Osteoblast (primary cell): ENCODE measurements around the gene HOTAIR. TPM values are rescaled to one million over a fixed set of nuclear protein-coding genes. Genes with fewer than 3 reads are reported as not detected.

Experiments
- DNase-seq: peaks from one replicate; pipeline ENCODE4 v3.0.0; 2011; ENCODE audit warnings: low spot score, mixed read lengths; ENCODE audit not compliant: insufficient read length; ENCODE audit errors: missing footprints
- H2AFZ ChIP-seq: 2 replicates; pipeline ENCODE4 v1.6.0; 2011; ENCODE audit warnings: mild to moderate bottlenecking, low read length
- H3K27ac ChIP-seq: 2 replicates; pipeline ENCODE4 v1.5.1; 2011; ENCODE audit warnings: mild to moderate bottlenecking, low read depth, low read length, moderate library complexity
- H3K27me3 ChIP-seq: 2 replicates; pipeline ENCODE4 v1.6.0; 2012; ENCODE audit warnings: mild to moderate bottlenecking, control low read depth, inconsistent platforms, low read length, moderate library complexity; ENCODE audit not compliant: insufficient read depth
- H3K36me3 ChIP-seq: 2 replicates; pipeline ENCODE4 v1.5.1; 2011; ENCODE audit warnings: mild to moderate bottlenecking, low read length, control low read depth, moderate library complexity; ENCODE audit not compliant: insufficient read depth
- H3K4me1 ChIP-seq: 2 replicates; pipeline ENCODE4 v1.5.1; 2011; ENCODE audit warnings: mild to moderate bottlenecking, low read length, control low read depth, moderate library complexity; ENCODE audit not compliant: insufficient read depth
- H3K4me2 ChIP-seq: 2 replicates; pipeline ENCODE4 v1.6.0; 2011; ENCODE audit warnings: mild to moderate bottlenecking, low read length; ENCODE audit not compliant: insufficient read depth
- H3K4me3 ChIP-seq: fragments of 200-600 bp; sonication (generic); 3 replicates; pipeline ENCODE4 v1.5.1; 2012; ENCODE audit warnings: mild to moderate bottlenecking, low read length, inconsistent platforms; ENCODE audit not compliant: insufficient read depth
- H3K79me2 ChIP-seq: 2 replicates; pipeline ENCODE4 v1.6.0; 2012; ENCODE audit warnings: mild to moderate bottlenecking, low read length, control low read depth, inconsistent platforms; ENCODE audit not compliant: insufficient read depth
- H3K9me3 ChIP-seq: 2 replicates; pipeline ENCODE4 v1.5.1; 2011; ENCODE audit warnings: low read depth, low read length, control low read depth
- H4K20me1 ChIP-seq: 2 replicates; pipeline ENCODE4 v1.6.0; 2012; ENCODE audit warnings: mild to moderate bottlenecking, low read length, control low read depth; ENCODE audit not compliant: insufficient read depth
- total RNA-seq: library from RNA; depleted of rRNA; stranded (reverse); fragments of >200 nt; gene quantifications from 2 replicates; pipeline ENCODE4 v1.2.3, GENCODE V29; 2012
- TF ChIP-seq, protein P1 (sequence below): IDR thresholded peaks from 2 replicates; pipeline ENCODE4 v1.5.1; 2011; ENCODE audit warnings: mild to moderate bottlenecking, low read depth, low read length, moderate library complexity; ENCODE audit errors: extremely low read depth

The HOTAIR gene
- total RNA-seq, 1 donor, result 0.72 TPM

DNA sequence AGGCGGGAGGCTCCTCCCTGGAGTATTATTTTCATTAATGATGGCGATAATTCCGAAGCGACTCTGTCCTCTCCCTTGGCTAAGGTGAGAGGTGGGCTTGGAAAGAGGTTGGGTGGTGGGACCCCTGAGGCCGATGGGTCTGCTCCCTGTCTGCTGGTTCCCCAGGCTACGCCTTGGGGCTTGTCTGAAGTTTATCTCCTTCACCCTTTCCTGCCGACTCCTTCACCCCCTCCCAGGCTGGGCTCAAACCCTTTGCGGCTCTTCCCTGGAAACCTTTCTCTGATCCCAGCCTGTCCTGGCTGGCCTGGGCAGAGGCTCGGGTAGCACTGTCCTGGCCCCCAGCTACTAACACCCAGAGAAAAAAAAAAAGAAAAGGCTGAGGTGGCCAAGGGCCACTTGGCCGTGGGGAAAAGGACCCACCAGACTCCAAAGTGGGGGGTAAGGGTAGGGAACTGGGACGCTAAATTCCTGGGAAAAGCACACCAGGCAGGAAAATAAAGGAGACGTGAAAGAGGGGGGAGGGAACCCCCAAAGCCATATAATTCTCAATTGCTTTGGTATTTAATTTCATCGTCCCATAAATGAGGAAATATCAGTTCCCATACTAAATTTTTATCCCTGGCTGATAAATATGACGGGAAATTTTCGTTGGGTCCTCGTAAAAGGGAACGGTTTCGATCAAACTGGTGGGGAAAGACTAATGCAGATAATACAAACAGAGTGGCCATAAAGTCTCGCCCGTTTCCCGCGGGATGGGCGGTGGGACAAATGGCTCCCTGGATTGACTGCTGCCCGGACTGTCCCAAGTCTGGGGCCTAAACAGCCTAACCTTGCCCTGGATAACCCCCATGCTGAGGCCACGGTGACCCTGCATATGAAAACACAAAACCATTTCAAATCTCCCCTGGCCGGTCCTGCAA, 8.2 kb upstream of the HOTAIR start:
- Histone ChIP-seq H3K27me3 (no peaks in the 10 kb centered on the region), H3K9me3 (no peaks in the 10 kb centered on the region), H3K4me2 (no peak overlapping the region), H3K4me1 (peaks cover 18% of the 10 kb centered on the region), H3K36me3 (no peaks in the 10 kb centered on the region), H3K4me3 (no peak overlapping the region), H3K79me2 (peaks cover 30% of the 10 kb centered on the region), H4K20me1 (no peaks in the 10 kb centered on the region), H2AFZ (no peak overlapping the region), H3K27ac (no peak overlapping the region)
- TF ChIP-seq, protein P1, sequence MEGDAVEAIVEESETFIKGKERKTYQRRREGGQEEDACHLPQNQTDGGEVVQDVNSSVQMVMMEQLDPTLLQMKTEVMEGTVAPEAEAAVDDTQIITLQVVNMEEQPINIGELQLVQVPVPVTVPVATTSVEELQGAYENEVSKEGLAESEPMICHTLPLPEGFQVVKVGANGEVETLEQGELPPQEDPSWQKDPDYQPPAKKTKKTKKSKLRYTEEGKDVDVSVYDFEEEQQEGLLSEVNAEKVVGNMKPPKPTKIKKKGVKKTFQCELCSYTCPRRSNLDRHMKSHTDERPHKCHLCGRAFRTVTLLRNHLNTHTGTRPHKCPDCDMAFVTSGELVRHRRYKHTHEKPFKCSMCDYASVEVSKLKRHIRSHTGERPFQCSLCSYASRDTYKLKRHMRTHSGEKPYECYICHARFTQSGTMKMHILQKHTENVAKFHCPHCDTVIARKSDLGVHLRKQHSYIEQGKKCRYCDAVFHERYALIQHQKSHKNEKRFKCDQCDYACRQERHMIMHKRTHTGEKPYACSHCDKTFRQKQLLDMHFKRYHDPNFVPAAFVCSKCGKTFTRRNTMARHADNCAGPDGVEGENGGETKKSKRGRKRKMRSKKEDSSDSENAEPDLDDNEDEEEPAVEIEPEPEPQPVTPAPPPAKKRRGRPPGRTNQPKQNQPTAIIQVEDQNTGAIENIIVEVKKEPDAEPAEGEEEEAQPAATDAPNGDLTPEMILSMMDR, result no peak
- DNase-seq, result no peak

DNA sequence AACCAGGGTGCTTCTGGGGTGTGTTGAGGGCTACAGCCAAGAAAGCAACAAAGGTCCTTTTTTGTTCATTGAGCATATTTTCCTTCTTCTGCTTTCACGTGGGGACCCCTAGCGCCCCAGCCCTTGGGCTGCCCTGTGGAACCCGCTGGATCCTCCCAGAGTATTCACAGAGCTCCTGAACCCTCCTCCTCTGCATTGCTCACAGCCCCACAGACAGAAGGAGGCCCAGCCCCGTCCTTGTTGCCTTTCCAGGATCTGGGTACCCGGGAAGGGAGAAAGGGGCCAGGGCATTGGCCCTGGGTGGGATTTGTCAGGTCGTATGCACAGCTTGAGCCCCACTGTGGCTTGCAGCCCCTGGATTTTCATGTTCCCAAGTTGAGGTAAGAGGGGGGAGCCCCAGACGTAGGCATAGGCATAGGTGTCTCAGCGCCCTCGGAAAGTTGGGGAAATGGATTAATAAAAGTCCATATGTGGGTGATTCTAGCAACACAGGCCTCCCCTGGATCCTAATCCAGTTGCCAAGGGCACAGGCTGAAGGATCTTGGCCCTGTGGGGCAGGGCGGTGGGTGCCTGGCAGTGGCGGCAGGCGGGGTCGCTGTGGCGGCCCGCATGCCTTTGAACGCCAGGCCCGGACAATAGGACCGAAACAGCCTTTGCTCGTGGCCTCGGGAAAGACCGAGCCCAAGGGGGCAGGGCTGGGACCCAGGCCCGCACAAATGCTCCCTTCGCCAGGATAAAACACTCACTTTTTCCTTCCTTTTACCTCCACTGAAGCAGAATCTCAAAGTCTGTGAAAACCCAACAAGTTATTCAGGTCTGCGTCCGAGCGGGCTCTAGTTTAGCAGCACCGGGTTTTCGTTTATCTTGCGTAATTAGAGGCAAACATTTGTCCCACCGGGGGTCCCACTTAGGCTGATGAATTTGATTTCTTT, 7.1 kb upstream of the HOTAIR start:
- no peaks in the 10 kb centered on the region for H3K27me3 ChIP-seq
- peaks cover 20% of the 10 kb centered on the region for H3K79me2 ChIP-seq
- no peaks in the 10 kb centered on the region for H4K20me1 ChIP-seq
- H2AFZ ChIP-seq, result no peak overlapping the region
- no peak for DNase-seq
- no peak overlapping the region for H3K4me3 ChIP-seq
- H3K4me1 ChIP-seq, result peaks cover 8% of the 10 kb centered on the region
- no peak overlapping the region for H3K27ac ChIP-seq
- TF ChIP-seq, protein P1, result no peak
- H3K36me3 ChIP-seq, result no peaks in the 10 kb centered on the region
- no peaks in the 10 kb centered on the region for H3K9me3 ChIP-seq
- no peak overlapping the region for H3K4me2 ChIP-seq

DNA sequence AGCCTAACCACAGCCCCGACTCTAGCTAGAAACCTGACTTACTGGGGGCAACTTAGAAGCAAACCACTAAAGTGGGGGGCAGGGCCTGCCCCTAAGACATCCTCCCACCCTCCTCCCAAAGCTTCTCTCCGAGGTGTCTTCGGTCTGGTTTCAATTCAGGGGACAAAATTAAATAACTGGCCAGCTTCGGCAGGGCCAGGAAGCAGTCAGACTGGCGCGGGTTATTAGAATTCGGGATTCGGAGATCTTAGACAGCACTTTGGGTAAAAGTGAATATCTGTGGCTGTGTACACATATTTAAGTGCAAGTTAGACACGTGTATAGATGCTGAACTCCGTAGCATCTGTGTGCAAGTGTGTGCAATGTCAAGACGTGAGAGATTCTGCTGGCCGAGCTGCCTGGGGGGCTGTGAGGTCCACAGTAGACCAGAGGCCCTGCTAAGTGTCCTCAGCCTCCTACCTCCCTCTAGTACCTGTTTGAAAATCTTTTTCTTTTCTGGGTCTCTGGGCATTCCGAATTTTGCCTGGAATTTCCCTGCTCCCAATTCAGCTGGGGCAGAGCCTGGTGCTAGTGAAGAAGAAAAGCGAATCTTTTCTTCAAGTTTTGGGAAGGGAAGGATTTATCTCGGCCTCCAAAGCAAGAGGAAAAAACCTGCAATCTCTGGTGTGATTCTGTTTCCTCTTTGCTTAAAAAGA, 6.2 kb upstream of the HOTAIR start:
- H3K79me2 ChIP-seq, result peaks cover 10% of the 10 kb centered on the region
- H3K9me3 ChIP-seq, result no peaks in the 10 kb centered on the region
- DNase-seq, result no peak
- TF ChIP-seq, protein P1, result no peak
- H3K4me3 ChIP-seq, result no peak overlapping the region
- H3K27ac ChIP-seq, result no peak overlapping the region
- H3K4me1 ChIP-seq, result peaks cover 6% of the 10 kb centered on the region
- H3K4me2 ChIP-seq, result no peak overlapping the region
- no peaks in the 10 kb centered on the region for H3K27me3 ChIP-seq
- H2AFZ ChIP-seq, result no peak overlapping the region
- no peaks in the 10 kb centered on the region for H3K36me3 ChIP-seq
- H4K20me1 ChIP-seq, result no peaks in the 10 kb centered on the region
